Adrenal gland (tissue), 12 donors: ENCODE measurements around the gene TMEM169. TPM values are rescaled to one million over a fixed set of nuclear protein-coding genes. Genes with fewer than 3 reads are reported as not detected.

Source experiments
- DNase-seq, 7 donors: peaks; one replicate each; pipeline ENCODE4 v3.0.0-alpha.2; 2019 to 2020
- H3K27ac ChIP-seq, 5 donors: fragments of 200-600 bp; sonication (generic) in 4 of 5; 1 replicate in 3 of 5; 2 replicates in 2 of 5; pipeline versions ENCODE4 v1.5.1 to v1.8.0; 2016 to 2020; ENCODE audit warnings: mild to moderate bottlenecking in 1 of 5
- H3K27me3 ChIP-seq: fragments of 200-600 bp; 2 replicates; pipeline ENCODE4 v1.8.0; 2021
- H3K36me3 ChIP-seq, 2 donors: fragments of 200-600 bp; replicated peaks in 1 of 2; 1 replicate in 1 of 2; 2 replicates in 1 of 2; pipeline versions ENCODE4 v1.5.1 to v1.8.0; 2018 to 2022
- H3K4me1 ChIP-seq, 2 donors: fragments of 200-600 bp; replicated peaks in 1 of 2; 1 replicate in 1 of 2; 2 replicates in 1 of 2; pipeline versions ENCODE4 v1.5.1 to v1.8.0; 2018 to 2021
- H3K4me3 ChIP-seq, 4 donors: fragments of 200-600 bp; sonication (generic) in 3 of 4; one replicate each; pipeline ENCODE4 v1.5.1; 2016 to 2018
- H3K9me3 ChIP-seq, 3 donors: fragments of 200-600 bp; sonication (generic) in 1 of 3; replicated peaks in 1 of 3; 1 replicate in 2 of 3; 2 replicates in 1 of 3; pipeline versions ENCODE4 v1.5.1 to v1.8.0; 2016 to 2021
- POLR2A ChIP-seq, 2 donors: fragments of 450-650 bp; IDR thresholded peaks; one replicate each; pipeline ENCODE4 v1.6.1; 2017; ENCODE audit warnings: antibody characterized with exemption in 2 of 2, mild to moderate bottlenecking in 2 of 2, moderate library complexity in 1 of 2
- WGBS, 4 donors: extraction: QIAGEN DNeasy Blood & Tissue Kit in 2 of 4; methylation state at CpG; one replicate each; pipeline versions ENCODE4 v1.1.5 to v1.1.7; 2013 to 2017; 5-methylcytosine and 5-hydroxymethylcytosine counted together
- intact Hi-C, 2 donors: fragments of 100-400 bp; cut with DNase I; formaldehyde crosslinking; loops; one replicate each; pipeline versions ENCODE4 v1.14.1 to v1.15.0; 2022 to 2023
- polyA plus RNA-seq, 3 donors: library from polyadenylated mRNA; stranded (reverse); fragments of 200-250 nt in 2 of 3; fragments of 350-450 nt in 1 of 3; fragmentation: Illumina TruSeq in 1 of 3; extraction: RNeasy Lipid Tissue Mini Kit (QIAGEN cat#74804) in 1 of 3; gene quantifications; one replicate each; pipeline ENCODE4 v1.2.3, GENCODE V29; 2013 to 2014
- total RNA-seq, 9 donors: library from RNA; depleted of rRNA in 4 of 9; stranded (reverse); fragments of >200 nt in 4 of 9; fragments of 120-200 nt in 1 of 9; fragmentation: NEBNext Ultra II Directional in 1 of 9; extraction: Animal tissue kit (Norgen Biotek cat#: 25700) in 1 of 9; gene quantifications; one replicate each; pipeline versions ENCODE4 v1.1.0 to v1.2.4, GENCODE V29; 2013 to 2023
- TF ChIP-seq, protein P1 (sequence below), 6 experiments: fragments of 450-650 bp in 4 of 6; fragments of 200-600 bp in 2 of 6; sonication (generic) in 1 of 6; IDR thresholded peaks; 1 replicate in 5 of 6; 2 replicates in 1 of 6; pipeline versions ENCODE4 v1.5.1 to v1.8.0; 2016 to 2021; ENCODE audit warnings: antibody characterized with exemption in 6 of 6, mild to moderate bottlenecking in 2 of 6, moderate library complexity in 1 of 6
- donor health status: healthy with polysubstance abuse.
- donor health status: Bipolar disorder and iron deficiency.
- donor health status: DM: yes; HTN: yes; CAD: no.
- donor health status: DM: no; HTN: no; CAD: no.
- donor health status: DM: no; HTN: no; CAD: no.
- donor health status: DM: yes; HTN: yes; CAD: no.

The TMEM169 gene
- total and polyA plus RNA-seq, 12 donors: 0.12 to 2.3 (median 0.80) TPM

DNA sequence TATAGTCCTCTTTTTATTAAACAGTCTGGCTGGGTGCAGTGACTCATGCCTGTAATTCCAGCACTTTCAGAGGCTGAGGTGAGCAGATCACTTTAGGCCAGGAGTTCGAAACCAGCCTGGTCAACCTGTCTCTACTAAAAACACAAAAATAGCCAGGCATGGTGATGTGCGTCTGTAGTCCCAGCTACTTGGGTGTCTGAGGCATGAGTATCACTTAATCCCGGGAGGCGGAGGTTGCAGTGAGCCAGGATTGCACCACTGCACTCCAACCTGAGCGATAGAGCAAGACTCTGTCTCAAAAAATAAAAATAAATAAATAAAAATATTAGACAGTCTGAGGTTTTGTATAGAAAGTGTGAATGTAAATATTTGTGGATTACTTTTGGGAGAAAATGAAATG is 45.2 kb downstream of the TMEM169 start:
- Histone ChIP-seq H3K27ac (no peak overlapping the region), H3K27me3 (no peaks in the 10 kb centered on the region), H3K36me3 (peaks cover 0 to 92% of the 10 kb centered on the region in 2 donors), H3K4me3 (no peak overlapping the region), H3K9me3 (no peaks in the 10 kb centered on the region), H3K4me1 (no peaks in the 10 kb centered on the region)
- DNase-seq: no peak
- intact Hi-C loops: no loop called here
- no peak for TF ChIP-seq POLR2A (IDR thresholded peaks at IDR 0.05)
- WGBS, 4 donors: 90 to 95% (median 94%) methylated on average over 5 of the region's 5 CpGs

DNA sequence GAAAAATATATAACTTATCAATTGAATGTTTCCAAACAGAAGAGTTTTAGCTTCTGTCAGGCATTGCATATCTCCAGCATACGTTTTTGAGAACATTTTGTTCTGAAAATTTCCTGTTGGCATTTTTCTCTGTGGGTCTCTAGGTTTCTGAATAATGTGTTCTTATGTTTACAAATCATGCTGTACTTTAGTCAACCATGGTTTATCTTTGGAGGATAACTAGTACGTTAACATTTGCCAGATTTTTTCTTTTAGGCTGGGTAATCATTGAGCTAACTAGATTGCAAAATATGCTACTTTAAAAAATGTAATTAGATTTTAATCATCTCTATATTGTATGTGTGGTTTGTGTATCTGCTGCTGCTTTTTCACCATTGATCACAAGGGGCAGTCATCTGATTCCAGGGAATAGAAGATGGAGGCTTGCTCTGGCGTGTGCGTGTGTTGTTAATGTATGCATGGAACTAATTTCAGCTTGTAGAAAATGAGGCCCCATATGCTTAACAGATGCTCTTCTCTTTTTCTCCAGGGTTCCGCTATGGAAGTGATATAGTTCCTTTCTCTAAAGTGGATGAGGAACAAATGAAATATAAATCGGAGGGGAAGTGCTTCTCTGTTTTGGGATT is 48.7 kb downstream of the TMEM169 start:
- no peak overlapping the region for H3K27ac ChIP-seq
- DNase-seq: no peak

DNA sequence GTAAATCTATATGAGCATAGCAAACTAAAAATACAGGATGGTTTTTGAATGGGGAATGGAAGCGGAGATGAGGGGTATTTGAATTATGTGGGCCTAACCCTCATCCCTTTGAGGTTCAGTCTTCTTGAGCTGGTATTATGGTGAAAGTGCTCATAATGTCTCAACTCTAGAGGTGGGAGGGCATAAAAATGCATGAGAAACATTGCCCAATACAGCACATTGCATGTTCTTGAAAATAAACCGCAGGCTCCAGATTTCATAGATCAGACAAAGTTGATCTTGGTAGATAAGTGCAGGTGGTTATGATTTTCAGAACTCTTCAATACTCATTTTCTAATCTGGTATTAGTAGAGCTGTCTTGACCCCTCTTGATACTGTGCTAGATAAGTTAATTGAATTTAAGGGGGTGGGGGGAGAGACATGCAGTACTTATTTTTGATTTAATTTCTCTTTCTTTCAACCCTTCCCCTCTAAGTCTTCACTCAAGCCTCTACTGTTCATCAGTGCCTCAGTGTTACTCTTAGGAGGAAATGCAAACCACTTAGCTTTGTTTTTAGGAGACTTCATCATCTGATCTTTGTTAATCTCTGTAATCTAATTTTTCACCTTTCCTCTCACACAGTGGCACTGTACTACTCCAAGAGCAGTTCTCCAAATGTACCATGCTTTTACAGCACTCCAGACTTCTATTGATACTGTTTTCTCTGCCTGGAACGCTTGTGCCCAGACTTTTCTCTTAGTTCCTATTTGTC is 49.6 kb downstream of the TMEM169 start:
- 90 to 95% (median 94%) methylated on average over 3 of the region's 3 CpGs for WGBS, 4 donors
- Histone ChIP-seq H3K9me3 (no peaks in the 10 kb centered on the region), H3K27me3 (no peaks in the 10 kb centered on the region), H3K36me3 (peaks cover 0 to 77% of the 10 kb centered on the region in 2 donors), H3K4me1 (no peaks in the 10 kb centered on the region), H3K4me3 (no peak overlapping the region), H3K27ac (no peak overlapping the region)
- TF ChIP-seq POLR2A (IDR thresholded peaks at IDR 0.05): no peak
- TF ChIP-seq, protein P1, sequence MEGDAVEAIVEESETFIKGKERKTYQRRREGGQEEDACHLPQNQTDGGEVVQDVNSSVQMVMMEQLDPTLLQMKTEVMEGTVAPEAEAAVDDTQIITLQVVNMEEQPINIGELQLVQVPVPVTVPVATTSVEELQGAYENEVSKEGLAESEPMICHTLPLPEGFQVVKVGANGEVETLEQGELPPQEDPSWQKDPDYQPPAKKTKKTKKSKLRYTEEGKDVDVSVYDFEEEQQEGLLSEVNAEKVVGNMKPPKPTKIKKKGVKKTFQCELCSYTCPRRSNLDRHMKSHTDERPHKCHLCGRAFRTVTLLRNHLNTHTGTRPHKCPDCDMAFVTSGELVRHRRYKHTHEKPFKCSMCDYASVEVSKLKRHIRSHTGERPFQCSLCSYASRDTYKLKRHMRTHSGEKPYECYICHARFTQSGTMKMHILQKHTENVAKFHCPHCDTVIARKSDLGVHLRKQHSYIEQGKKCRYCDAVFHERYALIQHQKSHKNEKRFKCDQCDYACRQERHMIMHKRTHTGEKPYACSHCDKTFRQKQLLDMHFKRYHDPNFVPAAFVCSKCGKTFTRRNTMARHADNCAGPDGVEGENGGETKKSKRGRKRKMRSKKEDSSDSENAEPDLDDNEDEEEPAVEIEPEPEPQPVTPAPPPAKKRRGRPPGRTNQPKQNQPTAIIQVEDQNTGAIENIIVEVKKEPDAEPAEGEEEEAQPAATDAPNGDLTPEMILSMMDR (IDR thresholded peaks at IDR 0.05): no peak
- no peak for DNase-seq
- intact Hi-C loops: no loop called here

More for the DNA sequence above, 48.7 kb downstream of the TMEM169 start:
- Histone ChIP-seq H3K27me3 (no peaks in the 10 kb centered on the region), H3K36me3 (peaks cover 0 to 86% of the 10 kb centered on the region in 2 donors), H3K9me3 (no peaks in the 10 kb centered on the region), H3K4me3 (no peak overlapping the region), H3K4me1 (no peaks in the 10 kb centered on the region)
- 83 to 88% (median 85%) methylated on average over 6 of the region's 6 CpGs for WGBS, 4 donors
- TF ChIP-seq, protein P1 (IDR thresholded peaks at IDR 0.05): no peak
- no peak for TF ChIP-seq POLR2A (IDR thresholded peaks at IDR 0.05)
- intact Hi-C loops: no loop called here

DNA sequence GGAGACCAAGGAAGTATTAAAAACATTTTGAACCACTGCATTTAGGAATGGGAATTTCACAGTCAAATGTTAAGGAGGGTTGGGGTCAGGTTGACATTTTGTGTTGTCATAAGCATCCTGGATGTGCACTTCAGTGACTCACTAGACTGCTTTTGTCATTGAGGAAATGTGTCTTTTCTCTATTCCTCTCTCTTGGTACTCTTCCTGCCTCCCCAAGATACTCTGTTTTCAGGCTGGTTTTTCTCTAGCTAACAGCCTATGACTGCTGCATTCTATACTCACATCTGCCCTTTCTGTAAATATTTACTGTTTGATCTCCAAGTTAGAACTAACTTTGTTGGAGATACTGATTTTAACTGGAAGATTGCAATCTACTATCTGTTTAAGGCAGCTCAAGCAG is 50.9 kb downstream of the TMEM169 start:
- no peak overlapping the region for H3K27ac ChIP-seq
- no peak overlapping the region for H3K4me3 ChIP-seq
- no peaks in the 10 kb centered on the region for H3K4me1 ChIP-seq
- no peaks in the 10 kb centered on the region for H3K27me3 ChIP-seq
- TF ChIP-seq, protein P1 (IDR thresholded peaks at IDR 0.05): no peak
- TF ChIP-seq POLR2A (IDR thresholded peaks at IDR 0.05): no peak
- peaks cover 0 to 74% of the 10 kb centered on the region in 2 donors for H3K36me3 ChIP-seq
- DNase-seq: no peak
- intact Hi-C loops: no loop called here
- no peaks in the 10 kb centered on the region for H3K9me3 ChIP-seq
